KOPT-K1 (cell line): Measurements from ENCODE around the gene ZSCAN22.
"Not testable (repeated sequence)": the region's sequence is repeated elsewhere in the genome, so short reads cannot be mapped to it uniquely, and the experiment has no call there.

Source experiments
- H3K27ac ChIP-seq: fragments of 200-600 bp; sonication (generic); 2 replicates; pipeline ENCODE4 v1.5.1; 2016; ENCODE audit warnings: antibody characterized with exemption, mild to moderate bottlenecking, low read depth, low read length; ENCODE audit not compliant: poor library complexity, severe bottlenecking
- H3K36me3 ChIP-seq: fragments of 200-600 bp; sonication (generic); 2 replicates; pipeline ENCODE4 v1.5.1; 2017; ENCODE audit warnings: antibody characterized with exemption, mild to moderate bottlenecking, low read length, moderate library complexity; ENCODE audit not compliant: insufficient read depth
- H3K9me3 ChIP-seq: fragments of 200-600 bp; sonication (generic); 2 replicates; pipeline ENCODE4 v1.5.1; 2017; ENCODE audit warnings: antibody characterized with exemption, low read length, mild to moderate bottlenecking; ENCODE audit not compliant: insufficient read depth, poor library complexity, severe bottlenecking

Gene ZSCAN22

DNA sequence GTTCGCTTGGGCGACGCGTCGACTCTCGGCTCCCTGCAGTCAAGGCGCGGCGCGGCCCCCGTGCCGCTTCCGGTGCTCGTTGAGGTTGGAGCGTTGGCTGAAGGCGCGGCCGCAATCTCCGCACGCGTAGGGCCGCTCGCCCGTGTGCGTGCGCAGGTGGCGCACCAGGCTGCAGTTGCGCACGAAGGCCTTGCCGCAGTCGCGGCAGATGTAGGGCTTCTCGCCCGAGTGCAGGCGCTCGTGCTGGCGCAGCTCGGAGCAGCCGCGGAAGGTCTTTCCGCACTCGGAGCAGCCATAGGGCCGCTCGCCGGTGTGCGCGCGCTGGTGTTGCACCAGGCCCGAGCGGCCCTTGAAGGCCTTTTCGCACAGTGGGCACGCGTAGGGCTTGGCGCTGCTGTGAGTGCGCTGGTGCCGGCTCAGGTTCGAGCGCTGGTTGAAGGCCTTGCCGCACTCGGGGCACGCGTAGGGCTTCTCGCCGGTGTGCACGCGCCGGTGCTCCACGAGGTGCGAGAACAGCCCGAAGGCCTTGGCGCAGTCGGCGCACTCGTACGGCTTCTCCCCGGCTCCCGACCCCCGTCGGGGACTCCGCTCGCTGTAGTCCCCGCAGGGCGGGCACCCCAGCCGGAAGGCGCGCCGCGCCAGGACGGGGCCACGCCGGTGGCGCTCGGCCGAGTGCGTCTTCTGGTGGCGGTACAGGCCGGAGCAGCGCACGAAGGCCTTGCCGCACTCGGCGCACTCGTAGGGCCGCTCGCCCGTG is 41.1 kb downstream of the ZSCAN22 start:
- H3K36me3 ChIP-seq, result no peaks in the 10 kb centered on the region
- no peaks in the 10 kb centered on the region for H3K9me3 ChIP-seq
- H3K27ac ChIP-seq, result no peak overlapping the region

- Histone ChIP-seq H3K9me3 (no peaks in the 10 kb centered on the region), H3K27ac (no peak overlapping the region), H3K36me3 (no peaks in the 10 kb centered on the region)
Observed at GRCh38 chr19:58368561-58369360, 42.0 kb downstream of the ZSCAN22 start.

- Histone ChIP-seq H3K9me3 (no peaks in the 10 kb centered on the region), H3K27ac (no peak overlapping the region), H3K36me3 (no peaks in the 10 kb centered on the region)
Observed at GRCh38 chr19:58372311-58373133, 45.7 kb downstream of the ZSCAN22 start.

GRCh38 chr19:58374200-58374599 is 47.4 kb downstream of the ZSCAN22 start:
- Histone ChIP-seq H3K9me3 (no peaks in the 10 kb centered on the region), H3K27ac (no peak overlapping the region), H3K36me3 (no peaks in the 10 kb centered on the region)

DNA sequence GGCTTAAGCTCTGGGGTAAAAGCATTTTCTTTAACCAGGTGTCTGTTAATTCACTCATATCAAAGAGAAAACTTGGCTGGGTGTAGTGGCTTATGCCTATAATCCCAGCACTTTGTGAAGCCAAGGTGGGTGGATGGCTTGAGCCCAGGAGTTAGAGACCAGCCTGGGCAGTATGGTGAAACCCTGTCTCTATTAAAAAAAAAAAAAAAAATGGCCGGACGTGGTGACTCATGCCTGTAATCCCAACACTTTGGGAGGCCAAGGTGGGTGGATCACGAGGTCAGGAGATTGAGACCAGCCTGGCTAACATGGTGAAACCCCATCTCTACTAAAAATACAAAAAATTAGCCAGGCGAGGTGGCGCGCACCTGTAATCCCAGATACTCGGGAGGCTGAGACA is 49.9 kb downstream of the ZSCAN22 start:
- not testable (repeated sequence) for H3K36me3 ChIP-seq, H3K9me3 ChIP-seq, H3K27ac ChIP-seq

- peak overlapping the region; percentile 78 for H3K27ac ChIP-seq
- H3K9me3 ChIP-seq, result no peaks in the 10 kb centered on the region
- no peaks in the 10 kb centered on the region for H3K36me3 ChIP-seq
Observed at GRCh38 chr19:58379246-58379645, 52.5 kb downstream of the ZSCAN22 start.

DNA sequence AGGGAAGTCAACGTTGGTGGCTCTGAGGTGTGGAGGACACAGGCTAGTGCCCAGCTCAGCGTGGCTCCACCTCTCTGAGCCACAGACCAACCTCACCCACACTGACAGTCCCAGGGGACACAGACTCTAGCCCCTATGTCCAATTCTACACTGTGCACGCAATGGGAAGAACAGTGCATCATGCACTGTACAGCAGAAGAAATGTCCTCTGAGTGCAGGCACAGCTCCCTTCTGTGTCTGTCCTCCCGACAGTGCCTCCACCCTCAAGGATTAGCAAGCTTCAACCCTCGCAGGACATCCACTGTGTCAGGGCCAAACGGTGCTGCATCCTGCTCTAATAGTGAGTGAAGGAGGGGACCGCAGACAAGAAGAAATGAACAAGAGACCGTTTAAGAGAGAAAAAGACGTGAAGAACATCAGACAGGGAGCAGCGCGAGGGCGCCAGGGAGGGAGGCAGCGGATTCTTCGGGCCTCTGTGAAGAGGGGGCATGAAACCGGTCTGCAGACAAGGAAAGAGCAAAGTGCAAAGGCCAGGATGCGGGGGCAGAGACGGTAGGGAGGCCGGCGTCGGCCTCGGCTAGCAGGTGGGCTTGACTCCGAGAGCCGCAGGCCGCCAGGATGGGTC is 53.4 kb downstream of the ZSCAN22 start:
- Histone ChIP-seq H3K27ac (peak overlapping the region; percentile 78), H3K36me3 (no peaks in the 10 kb centered on the region), H3K9me3 (no peaks in the 10 kb centered on the region)

- Histone ChIP-seq H3K36me3 (no peaks in the 10 kb centered on the region), H3K9me3 (no peaks in the 10 kb centered on the region), H3K27ac (peak within 1 kb of the TSS; percentile 78)
Observed at GRCh38 chr19:58380662-58381459, 54.1 kb downstream of the ZSCAN22 start, which contains the start of gene ZNF837. Gene ZNF837, minus strand, starts transcription at chr19:58381030. Its CDS starts 11,698 bp downstream, at chr19:58369332.

- H3K27ac ChIP-seq, result peak overlapping the region; percentile 78
Observed at GRCh38 chr19:58381460-58382212, 54.8 kb downstream of the ZSCAN22 start.

DNA sequence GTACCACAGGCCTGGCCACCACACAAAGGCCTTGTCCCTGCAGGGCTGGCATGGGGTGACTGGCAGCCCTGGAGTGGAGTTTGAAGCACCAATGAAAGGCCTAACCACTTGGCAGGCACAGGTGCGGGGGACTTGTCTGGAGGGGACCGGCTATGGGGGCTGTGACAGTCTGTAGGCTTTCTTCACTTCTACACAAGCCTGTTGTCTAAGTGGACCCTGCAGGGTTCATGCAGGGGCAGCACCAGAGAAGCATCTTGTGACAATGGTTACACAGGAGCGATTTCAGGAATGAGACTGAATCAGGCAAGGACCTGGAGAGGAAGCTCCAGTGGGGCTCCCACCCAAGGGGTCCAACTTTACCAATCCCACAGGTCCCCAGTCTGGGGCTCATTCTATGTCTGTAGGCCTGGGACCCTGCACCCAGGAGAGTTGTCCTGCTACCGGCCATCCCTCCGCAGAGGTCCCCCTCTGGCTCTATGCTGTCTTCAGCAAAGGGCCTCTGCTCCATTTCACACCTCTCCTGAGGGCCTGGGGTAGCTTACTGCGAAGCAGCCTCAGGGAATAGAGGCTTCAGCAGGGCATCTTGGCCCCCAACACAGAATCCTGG is 56.3 kb downstream of the ZSCAN22 start:
- H3K9me3 ChIP-seq, result no peaks in the 10 kb centered on the region
- no peak overlapping the region for H3K27ac ChIP-seq
- H3K36me3 ChIP-seq, result peaks cover 3% of the 10 kb centered on the region

More at GRCh38 chr19:58381460-58382212, 54.8 kb downstream of the ZSCAN22 start:
- H3K36me3 ChIP-seq, result no peaks in the 10 kb centered on the region
- H3K9me3 ChIP-seq, result no peaks in the 10 kb centered on the region

DNA sequence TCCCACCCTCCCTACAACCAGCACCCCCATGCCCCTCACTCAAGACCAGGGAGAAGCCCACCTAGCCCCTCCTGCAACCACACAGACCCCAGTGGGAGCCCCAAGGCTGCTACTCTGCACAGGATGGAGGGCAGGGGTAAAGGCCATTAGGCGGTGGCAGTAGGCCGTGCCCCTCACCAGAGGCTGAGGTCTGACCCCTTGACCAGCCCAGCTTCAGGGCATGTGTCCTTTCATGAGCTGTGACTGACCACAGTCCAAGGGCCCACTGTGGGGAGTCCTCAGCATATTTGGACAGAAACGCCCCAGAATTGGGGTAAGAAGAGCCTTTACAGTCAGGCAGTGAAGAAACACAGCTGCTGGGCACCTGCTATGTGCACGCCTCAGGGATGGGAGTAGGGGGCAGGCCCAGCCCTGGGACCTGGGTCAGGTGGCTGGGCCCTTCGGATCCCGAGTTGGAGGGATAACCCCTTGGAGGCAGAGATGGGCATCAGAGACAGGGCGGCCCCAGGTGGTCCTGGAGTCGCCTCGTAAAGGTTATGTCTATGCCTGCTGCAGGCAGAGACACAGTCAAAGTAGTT is 58.6 kb downstream of the ZSCAN22 start:
- H3K27ac ChIP-seq, result peak overlapping the region; percentile 94
- no peaks in the 10 kb centered on the region for H3K9me3 ChIP-seq
- H3K36me3 ChIP-seq, result peaks cover 23% of the 10 kb centered on the region

DNA sequence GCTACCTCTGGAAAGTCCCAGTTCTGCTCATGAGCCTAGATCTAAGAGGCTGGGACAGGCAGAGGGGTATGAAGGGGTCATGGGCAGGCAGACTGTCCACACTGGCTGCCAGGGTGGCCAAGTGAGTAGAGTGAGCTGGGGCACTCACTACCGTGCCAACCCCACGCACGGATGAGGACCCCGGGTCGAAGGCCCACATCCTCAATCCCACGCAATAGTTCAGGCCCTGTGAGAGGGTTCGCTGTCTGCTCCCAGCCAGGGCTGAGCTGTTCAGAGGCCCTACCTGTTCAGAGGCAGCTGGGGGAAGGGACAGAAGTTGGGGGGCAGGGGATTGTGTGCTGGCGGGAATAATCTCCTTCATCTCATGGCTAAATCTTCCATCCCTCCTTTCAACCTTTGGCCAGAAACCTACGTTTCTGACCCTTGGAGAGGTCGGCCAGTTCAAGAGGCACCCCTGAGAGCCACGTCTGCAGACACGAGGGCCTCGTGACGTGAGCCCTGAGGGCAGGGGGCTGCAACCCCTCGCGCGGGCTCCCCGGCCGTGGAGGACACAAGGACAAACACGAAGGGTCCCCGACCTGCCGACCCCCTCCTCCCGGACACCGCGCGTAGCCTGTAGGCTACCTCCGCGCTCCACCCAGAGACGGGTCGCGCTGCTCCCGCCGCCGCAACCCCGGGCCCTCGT is 59.2 kb downstream of the ZSCAN22 start:
- Histone ChIP-seq H3K36me3 (peaks cover 29% of the 10 kb centered on the region), H3K9me3 (no peaks in the 10 kb centered on the region), H3K27ac (peak overlapping the region; percentile 94)
